Measurements from ENCODE around the gene TLCD1. TPM values are rescaled to one million over a fixed set of nuclear protein-coding genes. Genes with fewer than 3 reads are reported as not detected.

Gene TLCD1
- total RNA-seq, 1 donor from 2014 or later: 3.1 TPM

- no peak overlapping the region for H3K4me3 ChIP-seq
- H3K27ac ChIP-seq (replicated peaks): no peak overlapping the region
- H3K9me3 ChIP-seq (replicated peaks): no peaks in the 10 kb centered on the region
- H3K4me1 ChIP-seq: peaks cover 6% of the 10 kb centered on the region
- intact Hi-C loops (cut with micrococcal nuclease): no loop called here
- DNase-seq: no peak
- no peaks in the 10 kb centered on the region for H3K27me3 ChIP-seq (ENCODE audit: low read depth)
- peaks cover 100% of the 10 kb centered on the region for H3K36me3 ChIP-seq
- TF ChIP-seq CTCF (IDR thresholded peaks at IDR 0.05; ENCODE audit: borderline replicate concordance): no peak
Observed at GRCh38 chr17:28682655-28683054, 43.4 kb downstream of the TLCD1 start.

GRCh38 chr17:28675980-28676379 is 50.1 kb downstream of the TLCD1 start:
- H3K36me3 ChIP-seq: peaks cover 100% of the 10 kb centered on the region
- no peak overlapping the region for H3K27ac ChIP-seq (replicated peaks)
- TF ChIP-seq CTCF (IDR thresholded peaks at IDR 0.05; ENCODE audit: borderline replicate concordance): no peak
- no peaks in the 10 kb centered on the region for H3K4me1 ChIP-seq
- no peak for DNase-seq
- intact Hi-C loops (cut with micrococcal nuclease): no loop called here
- no peaks in the 10 kb centered on the region for H3K27me3 ChIP-seq (ENCODE audit: low read depth)
- no peaks in the 10 kb centered on the region for H3K9me3 ChIP-seq (replicated peaks)
- H3K4me3 ChIP-seq: no peak overlapping the region

DNA sequence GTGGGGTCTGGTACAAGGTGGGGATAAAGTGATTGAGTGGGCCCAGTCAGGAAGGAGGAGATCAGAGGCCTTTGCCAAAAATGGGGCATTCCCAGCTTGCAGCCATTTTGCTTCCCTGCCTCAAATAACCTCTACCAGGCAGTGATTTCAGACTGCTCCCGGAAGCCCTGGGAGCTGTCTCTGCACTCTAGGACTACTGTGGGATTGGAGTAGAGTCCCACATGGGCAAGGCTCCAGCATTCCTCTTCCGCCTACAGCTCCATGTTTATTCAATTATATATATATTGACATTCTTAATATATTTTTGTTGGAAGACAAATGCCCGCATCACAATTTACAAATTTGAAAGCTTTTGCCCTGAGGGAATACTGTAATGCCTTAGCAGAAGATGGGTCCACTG is 50.5 kb downstream of the TLCD1 start:
- H3K27me3 ChIP-seq (ENCODE audit: low read depth): no peaks in the 10 kb centered on the region
- H3K36me3 ChIP-seq: peaks cover 100% of the 10 kb centered on the region
- H3K9me3 ChIP-seq (replicated peaks): no peaks in the 10 kb centered on the region
- intact Hi-C loops (cut with micrococcal nuclease): no loop called here
- no peak for DNase-seq
- H3K4me3 ChIP-seq: no peak overlapping the region
- no peaks in the 10 kb centered on the region for H3K4me1 ChIP-seq
- no peak for TF ChIP-seq CTCF (IDR thresholded peaks at IDR 0.05; ENCODE audit: borderline replicate concordance)
- H3K27ac ChIP-seq (replicated peaks): no peak overlapping the region

Other genes starting within 250 kb of the TLCD1 start
- not detected for gene FOXN1, start 219.9 kb downstream of the TLCD1 start, total RNA-seq
- 22.5 TPM for gene UNC119, start 173.6 kb downstream of the TLCD1 start, total RNA-seq
- gene PIGS, start 154.7 kb downstream of the TLCD1 start, total RNA-seq: 38.2 TPM
- 329 TPM for gene ALDOC, start 149.3 kb downstream of the TLCD1 start, total RNA-seq
- 1.0 TPM for gene SPAG5, start 127.2 kb downstream of the TLCD1 start, total RNA-seq
- gene RSKR, start 112.0 kb downstream of the TLCD1 start, total RNA-seq: 6.7 TPM
- gene BLTP2, start 81.1 kb downstream of the TLCD1 start, total RNA-seq: 71.3 TPM
- gene SDF2, start 64.3 kb downstream of the TLCD1 start, total RNA-seq: 34.0 TPM
- 44.8 TPM for gene SUPT6H, start 64.0 kb downstream of the TLCD1 start, total RNA-seq
- gene PROCA1, start 14.3 kb downstream of the TLCD1 start, total RNA-seq: 1.3 TPM
- gene RAB34, start 8.4 kb downstream of the TLCD1 start, total RNA-seq: 13.1 TPM
- gene RPL23A, start 6.2 kb downstream of the TLCD1 start, total RNA-seq: 840 TPM
- gene NEK8, start 2.6 kb upstream of the TLCD1 start, total RNA-seq: 1.4 TPM
- 3.5 TPM for gene TRAF4, start 17.8 kb upstream of the TLCD1 start, total RNA-seq
- gene FAM222B, start 116.6 kb upstream of the TLCD1 start, total RNA-seq: 17.5 TPM
- gene ERAL1, start 128.8 kb upstream of the TLCD1 start, total RNA-seq: 35.4 TPM
- gene FLOT2, start 171.5 kb upstream of the TLCD1 start, total RNA-seq: 84.2 TPM
- gene DHRS13, start 176.8 kb upstream of the TLCD1 start, total RNA-seq: 3.1 TPM
- gene PHF12, start 225.3 kb upstream of the TLCD1 start, total RNA-seq: 17.2 TPM

Measured in left ventricle myocardium inferior (tissue), 1 donor.